ENCODE results near the gene OTOG.

The OTOG gene

DNA sequence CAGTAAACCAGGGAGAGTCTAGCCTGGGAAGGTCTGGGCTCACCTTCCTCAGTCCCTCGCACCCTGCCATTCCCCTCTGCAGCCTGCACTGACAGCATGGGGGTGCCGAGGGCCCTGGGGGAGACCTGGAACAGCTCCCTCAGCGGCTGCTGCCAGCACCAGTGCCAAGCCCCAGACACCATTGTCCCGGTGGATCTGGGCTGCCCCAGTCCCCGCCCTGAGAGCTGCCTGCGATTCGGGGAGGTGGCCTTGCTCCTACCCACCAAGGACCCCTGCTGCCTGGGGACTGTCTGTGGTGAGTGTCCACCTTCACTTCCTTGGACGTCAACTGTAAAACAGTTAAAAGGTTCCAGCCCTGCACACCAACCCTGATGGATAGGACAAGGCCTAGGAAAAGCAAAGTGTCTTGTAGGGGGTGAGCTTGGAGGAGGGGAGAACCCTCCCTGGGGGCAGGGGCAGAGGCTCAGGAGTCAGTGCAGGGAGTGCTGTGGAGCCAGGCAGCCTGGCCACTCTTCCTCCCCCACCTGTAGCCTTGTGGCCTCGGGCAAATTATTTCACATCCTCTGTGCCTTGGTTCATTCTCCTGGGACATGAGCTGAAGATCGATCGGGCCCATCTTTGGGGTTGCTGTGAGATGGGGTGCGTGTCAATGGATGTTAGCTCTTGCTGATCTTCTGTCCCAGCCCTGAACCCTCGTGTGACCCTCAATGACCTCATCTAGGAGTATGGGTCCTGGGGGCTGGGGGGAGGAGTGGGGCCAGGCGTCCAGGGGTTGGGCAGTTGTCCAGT is 87.1 kb downstream of the OTOG start:
- no peak for DNase-seq (ENCODE audit: low spot score)

DNA sequence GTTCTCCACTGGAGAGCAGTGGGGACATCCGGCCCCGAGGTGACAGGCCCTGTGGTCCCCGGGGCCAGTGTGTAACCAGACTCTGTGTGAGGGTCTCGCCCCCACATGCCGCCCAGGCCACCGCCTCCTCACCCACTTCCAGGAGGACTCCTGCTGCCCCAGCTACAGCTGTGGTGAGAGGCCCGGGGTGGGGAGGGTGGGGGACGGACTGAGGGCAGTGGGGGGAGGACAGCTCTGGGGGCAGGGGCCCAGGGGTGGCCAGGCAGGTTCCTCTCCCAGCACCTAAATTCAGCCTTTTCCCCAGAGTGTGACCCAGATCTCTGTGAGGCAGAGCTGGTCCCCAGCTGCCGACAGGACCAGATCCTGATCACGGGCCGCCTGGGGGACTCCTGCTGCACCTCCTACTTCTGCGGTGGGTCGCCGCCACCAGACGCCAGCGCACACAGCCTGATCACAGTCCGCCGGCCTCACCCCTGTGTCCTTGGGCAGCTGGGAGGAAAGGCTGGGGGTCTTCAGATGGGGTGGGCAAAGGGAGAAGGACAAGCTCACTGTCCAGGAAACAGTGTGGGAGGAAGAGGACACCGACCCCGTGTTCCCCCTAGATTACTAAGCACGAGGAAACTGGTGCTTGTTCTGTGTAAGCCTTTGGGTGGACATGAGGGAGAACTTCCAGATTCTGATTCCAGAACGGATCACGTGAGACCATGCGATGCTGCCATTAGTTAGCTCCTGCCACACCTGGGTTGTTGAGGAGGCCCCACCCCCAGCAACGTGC is 87.9 kb downstream of the OTOG start:
- no peak for DNase-seq (ENCODE audit: low spot score)

DNA sequence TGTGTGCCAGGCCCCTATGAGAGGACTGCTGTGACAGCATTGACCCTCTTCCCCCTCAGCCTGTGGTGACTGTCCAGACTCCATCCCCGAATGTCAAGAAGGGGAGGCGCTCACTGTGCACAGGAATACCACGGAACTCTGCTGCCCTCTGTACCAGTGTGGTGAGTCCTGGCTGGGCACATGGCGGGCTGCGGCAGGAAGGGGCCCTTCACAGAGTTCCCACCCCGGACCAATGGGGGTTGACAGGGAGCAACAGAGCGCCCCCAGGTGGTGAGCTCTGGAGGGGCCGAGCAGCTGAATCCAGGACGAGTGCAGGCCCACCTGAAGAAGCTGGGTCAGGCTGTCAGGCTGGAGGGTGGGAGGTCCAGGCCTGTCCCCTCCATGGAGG is 88.5 kb downstream of the OTOG start:
- DNase-seq (ENCODE audit: low spot score), result no peak

DNA sequence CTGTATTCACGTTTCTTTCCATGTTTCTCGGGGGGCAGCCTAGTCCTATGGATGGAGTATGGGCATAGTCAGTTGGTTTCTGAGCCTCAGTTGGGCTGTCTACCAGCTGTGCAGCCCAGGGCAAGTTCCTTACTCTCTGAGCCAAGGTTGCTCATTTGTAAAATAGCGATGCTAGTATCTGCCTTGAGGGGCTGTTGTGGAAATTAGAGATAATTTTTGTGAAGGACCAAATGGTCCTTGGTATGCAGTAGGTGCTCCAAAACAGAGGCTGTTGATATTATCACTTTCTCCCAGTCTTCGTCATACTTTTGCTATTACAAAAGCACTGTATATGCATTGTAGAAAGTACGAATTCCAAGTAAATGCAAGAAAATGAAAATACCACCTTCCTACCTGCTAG is 89.7 kb downstream of the OTOG start:
- no peak for DNase-seq (ENCODE audit: low spot score)

GRCh38 chr11:17637901-17638300 is 90.8 kb downstream of the OTOG start:
- no peak for DNase-seq (ENCODE audit: low spot score)

DNA sequence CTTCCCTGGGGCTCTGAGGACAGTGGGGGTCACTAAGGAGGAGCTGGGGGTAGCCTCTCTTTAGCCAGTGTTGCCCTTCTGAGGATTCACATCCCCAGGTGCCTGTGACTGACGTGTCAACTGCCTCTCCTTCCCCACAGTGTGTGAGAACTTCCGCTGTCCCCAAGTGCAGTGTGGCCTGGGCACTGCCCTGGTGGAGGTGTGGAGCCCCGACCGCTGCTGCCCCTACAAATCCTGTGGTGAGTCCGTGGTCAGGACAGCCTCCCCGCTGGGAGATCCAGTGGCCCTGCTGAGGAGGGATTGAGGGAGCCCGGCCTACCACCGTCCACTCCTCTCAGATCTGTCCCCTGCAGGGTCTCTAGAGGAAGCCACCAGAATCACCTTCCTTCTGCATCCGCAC is 91.3 kb downstream of the OTOG start:
- DNase-seq (ENCODE audit: low spot score), result no peak

GRCh38 chr11:17639091-17639490 is 92.0 kb downstream of the OTOG start:
- DNase-seq (ENCODE audit: low spot score), result no peak

DNA sequence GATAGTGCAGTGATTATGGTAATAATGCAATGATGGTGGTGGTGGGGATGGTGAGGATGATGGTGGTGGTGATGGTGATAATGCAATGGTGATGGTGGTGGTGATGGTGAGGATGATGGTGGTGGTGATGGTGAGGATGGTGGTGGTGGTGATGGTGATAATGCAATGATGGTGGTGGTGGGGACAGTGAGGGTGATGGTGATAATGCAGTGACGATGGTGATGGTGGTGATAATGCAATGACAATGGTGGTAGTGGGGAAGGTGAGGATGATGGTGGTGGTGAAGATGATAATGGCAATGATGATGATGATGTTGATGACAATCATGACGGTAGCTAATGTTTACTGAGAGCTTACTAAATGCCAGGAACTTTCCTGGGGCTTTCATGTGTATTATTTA is 92.7 kb downstream of the OTOG start:
- no peak for DNase-seq (ENCODE audit: low spot score)

GRCh38 chr11:17640493-17641164 is 93.6 kb downstream of the OTOG start:
- no peak for DNase-seq (ENCODE audit: low spot score)

DNA sequence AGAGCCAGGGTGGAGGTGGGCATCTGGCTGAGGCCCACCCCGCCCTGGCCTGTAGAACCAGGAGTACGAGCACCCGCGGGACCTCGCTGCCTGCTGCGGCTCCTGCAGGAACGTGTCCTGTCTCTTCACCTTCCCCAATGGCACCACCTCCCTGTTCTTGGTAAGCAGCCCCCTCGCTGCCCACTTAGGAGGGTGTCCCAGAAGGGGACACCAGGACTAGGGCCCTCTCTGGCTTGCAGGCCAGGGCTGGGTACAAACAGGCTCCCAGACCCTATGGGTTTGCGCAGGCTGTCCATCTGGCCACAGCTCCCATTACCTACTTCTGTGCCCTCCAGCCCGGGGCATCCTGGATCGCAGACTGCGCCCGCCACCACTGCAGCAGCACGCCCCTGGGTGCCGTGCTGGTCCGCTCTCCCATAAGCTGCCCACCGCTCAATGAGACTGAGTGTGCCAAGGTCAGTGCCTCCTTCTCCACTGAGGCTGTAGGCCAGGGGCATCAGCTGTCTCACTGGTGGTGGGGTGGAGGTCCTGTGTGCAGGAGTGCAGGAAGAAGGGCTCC is 94.8 kb downstream of the OTOG start:
- DNase-seq (ENCODE audit: low spot score), result no peak

GRCh38 chr11:17642370-17642769 is 95.3 kb downstream of the OTOG start:
- DNase-seq (ENCODE audit: low spot score), result no peak

DNA sequence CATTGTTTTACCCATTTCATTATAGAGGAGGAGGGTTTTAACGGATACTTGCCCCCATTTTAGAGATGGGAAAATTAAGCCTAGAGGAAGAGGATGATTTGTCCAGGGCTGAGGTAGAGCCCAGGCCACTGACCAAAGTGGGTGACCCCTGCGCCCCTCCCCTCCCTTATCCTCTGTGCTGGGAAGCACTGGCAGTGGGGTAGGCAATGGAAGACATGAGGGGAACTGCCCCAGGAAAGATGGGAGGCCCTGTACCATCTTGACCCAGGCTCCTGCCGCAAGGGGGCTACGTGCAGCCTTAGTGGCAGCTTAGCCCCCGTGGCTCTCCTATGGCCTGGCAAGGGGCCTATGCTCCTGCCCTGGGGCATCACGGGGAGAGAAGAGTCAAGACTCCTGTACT is 95.9 kb downstream of the OTOG start:
- DNase-seq (ENCODE audit: low spot score), result no peak

- DNase-seq (ENCODE audit: low spot score), result no peak
Measured at GRCh38 chr11:17643506-17644405, 96.7 kb downstream of the OTOG start.

GRCh38 chr11:17645190-17645970 is 98.3 kb downstream of the OTOG start:
- DNase-seq (ENCODE audit: low spot score), result peak; percentile 40

GRCh38 chr11:17646451-17647145 is 99.5 kb downstream of the OTOG start:
- no peak for DNase-seq (ENCODE audit: low spot score)

DNA sequence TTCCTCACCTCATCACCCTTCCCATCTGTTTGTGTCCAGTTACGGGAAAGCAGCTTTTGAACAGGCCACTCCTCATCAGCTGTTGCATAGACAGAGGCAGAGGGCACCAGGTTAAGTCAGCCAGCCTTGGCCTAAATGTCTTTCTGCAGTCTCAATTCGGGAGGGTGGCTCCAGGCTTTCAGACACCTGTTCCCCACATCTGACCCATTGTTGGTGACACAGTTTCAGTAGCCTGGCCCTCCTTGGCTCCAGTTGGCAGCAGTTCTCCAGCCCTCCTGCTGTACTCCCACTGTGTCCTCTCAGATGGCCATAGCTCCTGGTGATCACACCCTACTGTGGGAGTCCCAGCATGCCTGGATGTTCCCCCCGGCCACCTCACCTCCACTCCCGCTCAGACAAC is 101.5 kb downstream of the OTOG start:
- DNase-seq (ENCODE audit: low spot score), result no peak

DNA sequence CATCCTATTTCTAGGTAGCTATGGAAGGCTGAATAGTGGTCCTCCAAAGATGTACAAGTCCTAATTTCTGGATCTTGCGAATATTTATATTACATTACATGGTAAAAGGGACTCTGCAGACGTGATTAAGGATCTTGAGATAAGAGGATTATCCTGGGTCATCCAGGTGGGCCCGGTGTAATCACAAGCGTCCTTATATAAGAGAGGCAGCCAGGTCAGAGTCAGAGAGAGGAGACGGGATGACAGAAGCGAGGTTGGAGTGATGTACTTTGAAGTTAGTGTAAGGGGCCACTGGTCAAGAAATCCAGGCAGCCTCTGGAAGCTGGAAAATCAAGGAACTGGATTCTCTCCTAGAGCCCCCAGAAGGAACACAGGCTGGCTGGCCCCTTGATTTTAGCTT is 102.2 kb downstream of the OTOG start:
- no peak for DNase-seq (ENCODE audit: low spot score)

GRCh38 chr11:17649696-17650095 is 102.6 kb downstream of the OTOG start:
- DNase-seq (ENCODE audit: low spot score), result no peak

- no peak for DNase-seq (ENCODE audit: low spot score)
Measured at GRCh38 chr11:17650127-17650911, 103.3 kb downstream of the OTOG start.

All from ecto neural progenitor cell (in vitro differentiated cells).